PC-9 (cell line): ENCODE measurements around the gene AGXT. TPM values are rescaled to one million over a fixed set of nuclear protein-coding genes. Genes with fewer than 3 reads are reported as not detected.

Experiments
- BruUV-seq: library from RNA; stranded (reverse); fragments of 400-500 nt; replicated peaks from 2 replicates; lab custom pipeline; 2021; lab: Mats Ljungman, UMichigan
- CTCF ChIA-PET: fragments of 300-600 bp; sonication (Branson Sonifier 250); formaldehyde crosslinking; loops from one replicate; lab custom pipeline; 2022; ENCODE audit warnings: antibody characterized with exemption; lab: Charles Lee
- POLR2A ChIA-PET: fragments of 300-600 bp; sonication (Branson Sonifier 250); formaldehyde crosslinking; loops from one replicate; lab custom pipeline; 2022; ENCODE audit warnings: antibody characterized with exemption; ENCODE audit not compliant: unreplicated experiment; lab: Charles Lee
- DNase-seq, 2 experiments: peaks; one replicate each; pipeline versions ENCODE4 v3.0.0 to v3.0.0-alpha.2; 2015 to 2022; ENCODE audit warnings: mixed read lengths in 1 of 2
- H2AFZ ChIP-seq: fragments of 200-600 bp; sonication (generic); 2 replicates; pipeline ENCODE4 v1.8.1; 2017; ENCODE audit warnings: antibody characterized with exemption
- H3F3A ChIP-seq: fragments of 200-600 bp; sonication (generic); 2 replicates; pipeline ENCODE4 v1.8.1; 2017; ENCODE audit warnings: antibody characterized with exemption, mild to moderate bottlenecking, low read depth; ENCODE audit not compliant: insufficient read depth
- H3K27ac ChIP-seq: fragments of 200-600 bp; sonication (generic); 2 replicates; pipeline ENCODE4 v1.6.1; 2016; ENCODE audit warnings: mixed run types
- H3K27me3 ChIP-seq: fragments of 200-600 bp; sonication (generic); 2 replicates; pipeline ENCODE4 v1.6.1; 2016; ENCODE audit warnings: low read depth, mixed run types; ENCODE audit not compliant: insufficient read depth
- H3K36me3 ChIP-seq: fragments of 200-600 bp; sonication (generic); 2 replicates; pipeline ENCODE4 v1.6.1; 2016; ENCODE audit warnings: low read depth, mixed run types
- H3K4me1 ChIP-seq: fragments of 200-600 bp; sonication (generic); replicated peaks from 2 replicates; pipeline ENCODE4 v1.6.1; 2016; ENCODE audit warnings: mixed run types; ENCODE audit not compliant: insufficient read depth
- H3K4me2 ChIP-seq: fragments of 200-600 bp; sonication (generic); 2 replicates; pipeline ENCODE4 v1.6.1; 2017; ENCODE audit warnings: mixed run types
- H3K4me3 ChIP-seq: fragments of 200-600 bp; sonication (generic); 2 replicates; pipeline ENCODE4 v1.6.1; 2016; ENCODE audit warnings: mixed run types
- H3K79me2 ChIP-seq: fragments of 200-600 bp; sonication (generic); 2 replicates; pipeline ENCODE4 v1.6.1; 2017; ENCODE audit warnings: low read depth, mixed run types
- H3K9me2 ChIP-seq: fragments of 200-600 bp; sonication (generic); 2 replicates; pipeline ENCODE4 v1.8.1; 2017; ENCODE audit warnings: mild to moderate bottlenecking; ENCODE audit not compliant: insufficient read depth
- H3K9me3 ChIP-seq: fragments of 200-600 bp; sonication (generic); 2 replicates; pipeline ENCODE4 v1.8.1; 2016; ENCODE audit warnings: low read depth; ENCODE audit not compliant: insufficient read depth
- H4K20me1 ChIP-seq: fragments of 200-600 bp; sonication (generic); 2 replicates; pipeline ENCODE4 v1.8.1; 2017; ENCODE audit not compliant: insufficient read depth
- CTCF ChIP-seq: fragments of 200-600 bp; sonication (generic); conservative IDR thresholded peaks from 2 replicates; pipeline ENCODE4 v1.6.1; 2017; ENCODE audit warnings: mixed run types, antibody characterized with exemption, mild to moderate bottlenecking, moderate library complexity
- EZH2 ChIP-seq: fragments of 200-600 bp; sonication (generic); IDR thresholded peaks from 2 replicates; pipeline ENCODE4 v1.8.0; 2017; ENCODE audit warnings: antibody characterized with exemption, low read depth
- intact Hi-C: fragments of 100-400 bp; cut with micrococcal nuclease; formaldehyde crosslinking; loops from one replicate; pipeline ENCODE4 v1.10.0; 2022; ENCODE audit not compliant: unreplicated experiment
- total RNA-seq: library from RNA; stranded (reverse); gene quantifications from 2 replicates; pipeline ENCODE4 v1.2.3, GENCODE V29; 2021

Gene AGXT
- total RNA-seq, 1 experiment from 2014 or later = not detected

GRCh38 chr2:240911641-240912265, 43.1 kb downstream of the AGXT start:
- Histone ChIP-seq H3K36me3 (no peaks in the 10 kb centered on the region), H3K4me1 (peaks cover 17% of the 10 kb centered on the region), H3K9me3 (no peaks in the 10 kb centered on the region), H3K4me3 (no peak overlapping the region), H3K4me2 (no peak overlapping the region), H3K9me2 (no peaks in the 10 kb centered on the region), H2AFZ (no peak overlapping the region), H4K20me1 (no peaks in the 10 kb centered on the region), H3F3A (no peaks in the 10 kb centered on the region), H3K27me3 (no peaks in the 10 kb centered on the region), H3K27ac (no peak overlapping the region), H3K79me2 (no peaks in the 10 kb centered on the region)
- CTCF ChIA-PET = no interaction called here
- POLR2A ChIA-PET = no interaction called here
- BruUV-seq = no TSS peak
- no peak for DNase-seq
- intact Hi-C loops = loop anchor here (2.0 kb wide), 1 partner anchor 61 kb away; no protein-coding TSS in a partner anchor
- TF ChIP-seq CTCF (no peak), EZH2 (no peak)

- H2AFZ ChIP-seq = no peak overlapping the region
Observed at GRCh38 chr2:240912878-240913809, 44.5 kb downstream of the AGXT start.

More at GRCh38 chr2:240912878-240913809, 44.5 kb downstream of the AGXT start:
- Histone ChIP-seq H3K9me2 (no peaks in the 10 kb centered on the region), H3F3A (no peaks in the 10 kb centered on the region), H3K27me3 (no peaks in the 10 kb centered on the region), H3K27ac (no peak overlapping the region), H3K79me2 (no peaks in the 10 kb centered on the region), H4K20me1 (no peaks in the 10 kb centered on the region), H3K4me1 (peaks cover 17% of the 10 kb centered on the region), H3K4me2 (peak overlapping the region; percentile 6; the same call in 1 of the 2 replicates), H3K36me3 (no peaks in the 10 kb centered on the region), H3K4me3 (no peak overlapping the region), H3K9me3 (no peaks in the 10 kb centered on the region)
- DNase-seq = peak in 1 of 2 experiments; percentile 70
- BruUV-seq = no TSS peak
- ChIA-PET POLR2A (interaction anchor here (0.6 kb wide), 1 partner anchor 164 kb away, joined by 3 read pairs; no protein-coding TSS in a partner anchor), CTCF (interaction anchor here (0.5 to 2.4 kb wide), 5 partner anchors 15 to 943 kb away, joined by 3 to 11 read pairs (median 5); no protein-coding TSS in a partner anchor)
- no peak for TF ChIP-seq CTCF
- no peak for TF ChIP-seq EZH2
- intact Hi-C loops = loop anchor here (2.0 kb wide), 1 partner anchor 62 kb away; no protein-coding TSS in a partner anchor
